ENCODE data around the gene NAT10.

- peak; percentile 98 for TF ChIP-seq POLR2AphosphoS5 (IDR thresholded peaks at IDR 0.05; ENCODE audit: low read depth, low read length)
- no peak; the same call in 1 of the 2 replicates for TF ChIP-seq CTCF (IDR thresholded peaks at IDR 0.05)
- TF ChIP-seq TAF1 (IDR thresholded peaks at IDR 0.05; ENCODE audit: borderline replicate concordance, low read depth, low read length) = peak; percentile 77; the same call in 1 of the 2 replicates
- peak; percentile 97 for TF ChIP-seq CHD2 (IDR thresholded peaks at IDR 0.05; ENCODE audit: low read length, partially characterized antibody)
Measured at GRCh38 chr11:34105079-34105956, at the start of gene NAT10.

All from SK-N-SH (cell line).